Measurements from ENCODE around the gene SCN1A. TPM values are rescaled to one million over a fixed set of nuclear protein-coding genes. Genes with fewer than 3 reads are reported as not detected.

SCN1A gene
- total RNA-seq, 4 donors from 2014 or later: not detected

GRCh38 chr2:166167449-166167848 is 39.6 kb upstream of the SCN1A start:
- no peak for DNase-seq (ENCODE audit: low spot score in 2 of 2)
- Histone ChIP-seq H3K9me3 (no peaks in the 10 kb centered on the region), H3K36me3 (no peaks in the 10 kb centered on the region), H3K4me1 (no peaks in the 10 kb centered on the region), H3K4me3 (no peak overlapping the region), H3K27me3 (no peaks in the 10 kb centered on the region), H3K27ac (no peak overlapping the region)
- TF ChIP-seq CTCF (IDR thresholded peaks at IDR 0.05) (no peak), POLR2A (IDR thresholded peaks at IDR 0.05) (no peak)
- WGBS, 2 donors: 23 to 28% methylated on average over 2 of the region's 2 CpGs

GRCh38 chr2:166163775-166164174 is 36.0 kb upstream of the SCN1A start:
- 64 to 70% methylated on average over 2 of the region's 2 CpGs for WGBS, 2 donors
- Histone ChIP-seq H3K36me3 (no peaks in the 10 kb centered on the region), H3K4me3 (no peak overlapping the region), H3K27me3 (no peaks in the 10 kb centered on the region), H3K4me1 (no peaks in the 10 kb centered on the region), H3K9me3 (no peaks in the 10 kb centered on the region), H3K27ac (no peak overlapping the region)
- DNase-seq (ENCODE audit: low spot score in 2 of 2): no peak
- no peak for TF ChIP-seq CTCF (IDR thresholded peaks at IDR 0.05)
- no peak for TF ChIP-seq EP300 (IDR thresholded peaks at IDR 0.05)
- no peak for TF ChIP-seq POLR2A (IDR thresholded peaks at IDR 0.05)

GRCh38 chr2:166158546-166158945 is 30.7 kb upstream of the SCN1A start:
- no peak for DNase-seq (ENCODE audit: low spot score in 2 of 2)
- no peaks in the 10 kb centered on the region for H3K9me3 ChIP-seq
- WGBS, 2 donors: 72 to 80% methylated on average over 2 of the region's 2 CpGs
- H3K4me3 ChIP-seq: no peak overlapping the region
- no peak overlapping the region for H3K27ac ChIP-seq
- no peaks in the 10 kb centered on the region for H3K4me1 ChIP-seq
- no peak for TF ChIP-seq CTCF (IDR thresholded peaks at IDR 0.05)
- no peak for TF ChIP-seq POLR2A (IDR thresholded peaks at IDR 0.05)
- no peak for TF ChIP-seq EP300 (IDR thresholded peaks at IDR 0.05)
- no peaks in the 10 kb centered on the region for H3K36me3 ChIP-seq
- H3K27me3 ChIP-seq: no peaks in the 10 kb centered on the region

GRCh38 chr2:166157578-166157977 is 29.8 kb upstream of the SCN1A start:
- H3K9me3 ChIP-seq: no peaks in the 10 kb centered on the region
- DNase-seq (ENCODE audit: low spot score in 2 of 2): no peak
- no peak overlapping the region for H3K4me3 ChIP-seq
- WGBS, 2 donors: 73 to 83% methylated on average over 2 of the region's 2 CpGs
- no peaks in the 10 kb centered on the region for H3K36me3 ChIP-seq
- H3K27me3 ChIP-seq: no peaks in the 10 kb centered on the region
- no peaks in the 10 kb centered on the region for H3K4me1 ChIP-seq
- no peak for TF ChIP-seq EP300 (IDR thresholded peaks at IDR 0.05)
- no peak overlapping the region for H3K27ac ChIP-seq

- H3K27me3 ChIP-seq: no peaks in the 10 kb centered on the region
- no peak overlapping the region for H3K4me3 ChIP-seq
- H3K9me3 ChIP-seq: no peaks in the 10 kb centered on the region
- DNase-seq (ENCODE audit: low spot score in 2 of 2): no peak
- H3K36me3 ChIP-seq: no peaks in the 10 kb centered on the region
- no peaks in the 10 kb centered on the region for H3K4me1 ChIP-seq
- WGBS, 2 donors: 87% methylated on average over 3 of the region's 3 CpGs
- no peak overlapping the region for H3K27ac ChIP-seq
- TF ChIP-seq POLR2A (IDR thresholded peaks at IDR 0.05) (no peak), CTCF (IDR thresholded peaks at IDR 0.05) (no peak), EP300 (IDR thresholded peaks at IDR 0.05) (no peak)
Observed at GRCh38 chr2:166156985-166157490, 29.2 kb upstream of the SCN1A start.

- TF ChIP-seq EP300 (IDR thresholded peaks at IDR 0.05) (no peak), CTCF (IDR thresholded peaks at IDR 0.05) (no peak), POLR2A (IDR thresholded peaks at IDR 0.05) (no peak)
- Histone ChIP-seq H3K4me3 (no peak overlapping the region), H3K27me3 (no peaks in the 10 kb centered on the region), H3K4me1 (no peaks in the 10 kb centered on the region), H3K9me3 (no peaks in the 10 kb centered on the region), H3K36me3 (no peaks in the 10 kb centered on the region), H3K27ac (no peak overlapping the region)
- 59 to 82% methylated on average over 2 of the region's 2 CpGs for WGBS, 2 donors
- DNase-seq (ENCODE audit: low spot score in 2 of 2): no peak
Observed at GRCh38 chr2:166155589-166155988, 27.8 kb upstream of the SCN1A start.

Measured in tibial nerve (tissue), 4 donors.